Measurements from ENCODE around the gene TUBB2B.

GRCh38 chr6:3229566-3230178, 2.2 kb upstream of the TUBB2B start:
- no peak for TF ChIP-seq FOS (IDR thresholded peaks at IDR 0.05; ENCODE audit: borderline replicate concordance, insufficient read depth, low read length)
- peak; percentile 100 for TF ChIP-seq EZH2 (IDR thresholded peaks at IDR 0.05; ENCODE audit: borderline replicate concordance, low read depth, low read length, severe bottlenecking)
- TF ChIP-seq CTCF (IDR thresholded peaks at IDR 0.05; ENCODE audit: extremely low read depth in 1 of 2, insufficient read depth in 1 of 2, low read depth in 1 of 2, low read length in 2 of 2): no peak
- TF ChIP-seq POLR2A (IDR thresholded peaks at IDR 0.05; ENCODE audit: low read depth, low read length): no peak
